Fibroblast of villous mesenchyme (primary cell): ENCODE data around the gene RCBTB2. TPM values are rescaled to one million over a fixed set of nuclear protein-coding genes. Genes with fewer than 3 reads are reported as not detected.
A peak's percentile ranks its signal among the peaks of the same experiment; 100 is the strongest.
"Not testable (repeated sequence)": the region's sequence is repeated elsewhere in the genome, so short reads cannot be mapped to it uniquely, and the experiment has no call there.

ENCODE experiments used
- DNase-seq: peaks from one replicate; pipeline ENCODE4 v3.0.0-alpha.2; 2010; ENCODE audit warnings: low read depth
- H3K4me3 ChIP-seq: 2 replicates; pipeline ENCODE4 v1.5.1; 2011; ENCODE audit warnings: low read depth, mild to moderate bottlenecking, low read length
- CTCF ChIP-seq: IDR thresholded peaks from 2 replicates; pipeline ENCODE4 v1.5.1; 2012; ENCODE audit warnings: low read depth, mild to moderate bottlenecking, low read length; ENCODE audit not compliant: insufficient read depth
- total RNA-seq: library from RNA; depleted of rRNA; stranded (reverse); fragments of >200 nt; gene quantifications from 2 replicates; pipeline ENCODE4 v1.2.3, GENCODE V29; 2012

Gene RCBTB2
- total RNA-seq, 1 donor: 11.2 TPM

GRCh38 chr13:48457578-48458242 is 75.2 kb downstream of the RCBTB2 start:
- DNase-seq: no peak
- no peak overlapping the region for H3K4me3 ChIP-seq
- TF ChIP-seq CTCF: no peak

- no peak overlapping the region for H3K4me3 ChIP-seq
- TF ChIP-seq CTCF: no peak
- DNase-seq: no peak
These were observed 76.3 kb downstream of the RCBTB2 start for GRCh38 chr13:48456546-48456945.

GRCh38 chr13:48451196-48451595 is 81.7 kb downstream of the RCBTB2 start:
- peak; percentile 59 for DNase-seq
- H3K4me3 ChIP-seq: not testable (repeated sequence)

- no peak for TF ChIP-seq CTCF
- DNase-seq: peak; percentile 75
- no peak overlapping the region for H3K4me3 ChIP-seq
These were observed 83.2 kb downstream of the RCBTB2 start for GRCh38 chr13:48449656-48450055.

- peak; percentile 82 for DNase-seq
- no peak overlapping the region for H3K4me3 ChIP-seq
These were observed 83.8 kb downstream of the RCBTB2 start for GRCh38 chr13:48448959-48449614.

GRCh38 chr13:48448285-48448958 is 84.5 kb downstream of the RCBTB2 start:
- DNase-seq: no peak
- H3K4me3 ChIP-seq: no peak overlapping the region
- no peak for TF ChIP-seq CTCF

More at GRCh38 chr13:48448959-48449614, 83.8 kb downstream of the RCBTB2 start:
- TF ChIP-seq CTCF: no peak

- no peak overlapping the region for H3K4me3 ChIP-seq
- no peak for TF ChIP-seq CTCF
- DNase-seq: peak; percentile 59
These were observed 86.4 kb downstream of the RCBTB2 start for GRCh38 chr13:48446464-48446863.
